GM23338 (cell line): ENCODE results near the gene ONECUT3. TPM values are rescaled to one million over a fixed set of nuclear protein-coding genes. Genes with fewer than 3 reads are reported as not detected.

ENCODE experiments used
- ATAC-seq: fragments of 200-7000 bp; cut with Tn5 transposase; 3 replicates; pipeline ENCODE4 v1.9.1; 2020
- DNase-seq: peaks from one replicate; pipeline ENCODE4 v3.0.0-alpha.2; 2015; ENCODE audit warnings: low spot score
- H2AFZ ChIP-seq: fragments of 200-600 bp; sonication (generic); 2 replicates; pipeline ENCODE4 v1.8.0; 2016; ENCODE audit warnings: antibody characterized with exemption, mild to moderate bottlenecking, moderate library complexity
- H3F3A ChIP-seq: fragments of 200-600 bp; sonication (generic); replicated peaks from 2 replicates; pipeline ENCODE4 v1.8.0; 2017; ENCODE audit warnings: antibody characterized with exemption, mixed run types, low read depth
- H3K27ac ChIP-seq: fragments of 200-600 bp; sonication (generic); 2 replicates; pipeline ENCODE4 v1.6.1; 2016; ENCODE audit warnings: low read depth
- H3K27me3 ChIP-seq: fragments of 200-600 bp; sonication (generic); 2 replicates; pipeline ENCODE4 v1.8.0; 2016; ENCODE audit warnings: mild to moderate bottlenecking, mixed run types, moderate library complexity; ENCODE audit not compliant: insufficient read depth
- H3K36me3 ChIP-seq: fragments of 200-600 bp; sonication (generic); 2 replicates; pipeline ENCODE4 v1.8.0; 2016; ENCODE audit warnings: mild to moderate bottlenecking; ENCODE audit not compliant: insufficient read depth
- H3K4me1 ChIP-seq: fragments of 200-600 bp; sonication (generic); 2 replicates; pipeline ENCODE4 v1.8.0; 2016; ENCODE audit warnings: mild to moderate bottlenecking, moderate library complexity; ENCODE audit not compliant: insufficient read depth
- H3K4me2 ChIP-seq: fragments of 200-600 bp; sonication (generic); 2 replicates; pipeline ENCODE4 v1.7.1; 2017; ENCODE audit warnings: mixed run types
- H3K4me3 ChIP-seq: fragments of 200-600 bp; sonication (generic); 2 replicates; pipeline ENCODE4 v1.6.1; 2016; ENCODE audit warnings: mixed run types
- H3K79me2 ChIP-seq: fragments of 200-600 bp; sonication (generic); replicated peaks from 2 replicates; pipeline ENCODE4 v1.8.0; 2017; ENCODE audit warnings: mild to moderate bottlenecking; ENCODE audit not compliant: insufficient read depth
- H3K9me2 ChIP-seq: fragments of 200-600 bp; sonication (generic); 2 replicates; pipeline ENCODE4 v1.8.0; 2017; ENCODE audit not compliant: insufficient read depth
- H4K20me1 ChIP-seq: fragments of 200-600 bp; sonication (generic); replicated peaks from 2 replicates; pipeline ENCODE4 v1.8.0; 2017; ENCODE audit warnings: mild to moderate bottlenecking; ENCODE audit not compliant: insufficient read depth
- H3K27ac Mint-ChIP-seq: 2 replicates; pipeline ENCODE4 v1.8.0; 2020; ENCODE audit warnings: inconsistent platforms, mild to moderate bottlenecking, moderate library complexity, mixed read lengths
- H3K27me3 Mint-ChIP-seq: 3 replicates; pipeline ENCODE4 v1.8.0; 2022; ENCODE audit warnings: low read depth, mild to moderate bottlenecking, moderate library complexity, mixed read lengths, inconsistent platforms; ENCODE audit not compliant: insufficient read depth, poor library complexity
- H3K36me3 Mint-ChIP-seq: 3 replicates; pipeline ENCODE4 v1.8.0; 2021; ENCODE audit warnings: low read depth, mild to moderate bottlenecking, inconsistent platforms, moderate library complexity, mixed read lengths
- H3K4me1 Mint-ChIP-seq: 3 replicates; pipeline ENCODE4 v1.8.0; 2020; ENCODE audit warnings: mild to moderate bottlenecking, inconsistent platforms, mixed read lengths
- H3K4me3 Mint-ChIP-seq: 3 replicates; pipeline ENCODE4 v1.8.0; 2021; ENCODE audit warnings: moderate library complexity, mild to moderate bottlenecking, inconsistent platforms, mixed read lengths
- H3K9me3 Mint-ChIP-seq: 3 replicates; pipeline ENCODE4 v1.8.0; 2020; ENCODE audit warnings: moderate library complexity, mild to moderate bottlenecking, inconsistent platforms, mixed read lengths
- CREB1 ChIP-seq: fragments of 250-450 bp; sonication (Bioruptor Pico); IDR thresholded peaks from 2 replicates; pipeline ENCODE4 v1.5.0; 2020; ENCODE audit warnings: low read depth, mild to moderate bottlenecking, moderate library complexity
- CTCF ChIP-seq, 2 experiments: fragments of 200-600 bp in 1 of 2; sonication (generic) in 1 of 2; conservative IDR thresholded peaks; 2 replicates each; pipeline versions ENCODE4 v1.5.1 to v1.6.1; 2016 to 2017; ENCODE audit warnings: antibody characterized with exemption in 2 of 2, low read depth in 2 of 2, mild to moderate bottlenecking in 2 of 2, moderate library complexity in 1 of 2
- ETS1 ChIP-seq: IDR thresholded peaks from 2 replicates; pipeline ENCODE4 v1.6.1; 2016; ENCODE audit warnings: antibody characterized with exemption
- EZH2 ChIP-seq: fragments of 200-600 bp; sonication (generic); IDR thresholded peaks from one replicate; pipeline ENCODE4 v1.8.0; 2017; ENCODE audit warnings: antibody characterized with exemption, mild to moderate bottlenecking, low read depth; ENCODE audit not compliant: unreplicated experiment
- EZH2phosphoT487 ChIP-seq: fragments of 200-600 bp; sonication (generic); IDR thresholded peaks from one replicate; pipeline ENCODE4 v1.8.1; 2018; ENCODE audit warnings: antibody characterized with exemption; ENCODE audit not compliant: unreplicated experiment
- JUNB ChIP-seq: IDR thresholded peaks from one replicate; pipeline ENCODE4 v1.6.1; 2016; ENCODE audit warnings: antibody characterized with exemption; ENCODE audit not compliant: unreplicated experiment
- NANOG ChIP-seq: IDR thresholded peaks from 2 replicates; pipeline ENCODE4 v1.6.1; 2016; ENCODE audit warnings: antibody characterized with exemption, borderline replicate concordance
- POLR2AphosphoS5 ChIP-seq: IDR thresholded peaks from 2 replicates; pipeline ENCODE4 v1.6.1; 2016; ENCODE audit warnings: antibody characterized with exemption, low read depth
- REST ChIP-seq: IDR thresholded peaks from one replicate; pipeline ENCODE4 v1.6.1; 2018; ENCODE audit warnings: antibody characterized with exemption; ENCODE audit not compliant: unreplicated experiment
- STAT1 ChIP-seq: IDR thresholded peaks from one replicate; pipeline ENCODE4 v1.6.1; 2016; ENCODE audit warnings: antibody characterized with exemption; ENCODE audit not compliant: unreplicated experiment
- ZNF114 ChIP-seq: fragments of 250-450 bp; sonication (Bioruptor Pico); IDR thresholded peaks from 2 replicates; pipeline ENCODE4 v1.5.0; 2020; ENCODE audit warnings: mild to moderate bottlenecking, moderate library complexity
- ZNF331 ChIP-seq: fragments of 250-450 bp; sonication (Bioruptor Pico); IDR thresholded peaks from 2 replicates; pipeline ENCODE4 v1.5.0; 2020; ENCODE audit warnings: low read depth, mild to moderate bottlenecking, moderate library complexity
- polyA plus RNA-seq: library from polyadenylated mRNA; unstranded; fragments of >200 nt; fragmentation: Nextera tagmentation; extraction: Ambion mirVana; gene quantifications from 2 replicates; pipeline ENCODE4 v1.2.1, GENCODE V29; 2016
- total RNA-seq: library from RNA; depleted of rRNA; stranded (reverse); fragments of >200 nt; shearing (Covaris generic); gene quantifications from 2 replicates; pipeline ENCODE4 v1.2.3, GENCODE V29; 2014

The ONECUT3 gene
- total and polyA plus RNA-seq, 2 experiments from 2014 or later = not detected

- no peak for TF ChIP-seq ZNF114
- TF ChIP-seq CREB1 = no peak
Observed at GRCh38 chr19:1816530-1817298, 63.4 kb downstream of the ONECUT3 start (continued).

- Mint-ChIP-seq H3K27ac (no peak overlapping the region), H3K36me3 (peaks cover 25% of the 10 kb centered on the region)
- TF ChIP-seq JUNB (no peak), ZNF114 (no peak), POLR2AphosphoS5 (no peak), CTCF (conservative IDR thresholded peaks at IDR 0.05; ENCODE audit: low read depth in 2 of 2) (no peak), CREB1 (no peak), STAT1 (no peak), REST (no peak), NANOG (no peak), ZNF331 (CRISPR knock-in tag) (no peak), EZH2phosphoT487 (no peak), ETS1 (no peak), EZH2 (no peak)
Observed at GRCh38 chr19:1817553-1818179, 64.4 kb downstream of the ONECUT3 start.

More at GRCh38 chr19:1817553-1818179, 64.4 kb downstream of the ONECUT3 start:
- Mint-ChIP-seq H3K27me3 (peaks cover 10% of the 10 kb centered on the region), H3K4me3 (no peak overlapping the region), H3K4me1 (peaks cover 6% of the 10 kb centered on the region), H3K9me3 (no peaks in the 10 kb centered on the region)
- Histone ChIP-seq H3K4me1 (no peaks in the 10 kb centered on the region), H3K27ac (no peak overlapping the region), H3K4me3 (no peak overlapping the region), H3K9me2 (no peaks in the 10 kb centered on the region), H4K20me1 (no peaks in the 10 kb centered on the region), H3K36me3 (no peaks in the 10 kb centered on the region; the same call in 1 of the 2 replicates), H3K79me2 (no peaks in the 10 kb centered on the region), H3K4me2 (no peak overlapping the region), H3K27me3 (no peaks in the 10 kb centered on the region), H2AFZ (no peak overlapping the region), H3F3A (0 out of 2 replicates have a peak, but pooled peaks cover 5% of the 10 kb centered on the region)
- ATAC-seq (no peak), DNase-seq (no peak)
